Epithelial cell of esophagus (primary cell): Measurements from ENCODE around the gene MALRD1.

Source experiments
- DNase-seq: peaks from one replicate; pipeline ENCODE4 v3.0.0; 2010; ENCODE audit warnings: low read depth
- H3K4me3 ChIP-seq: 2 replicates; pipeline ENCODE4 v1.5.1; 2011; ENCODE audit warnings: mild to moderate bottlenecking, low read length, control low read depth
- TF ChIP-seq, protein P1 (sequence below): IDR thresholded peaks from 2 replicates; pipeline ENCODE4 v1.5.1; 2011; ENCODE audit warnings: low read depth, mild to moderate bottlenecking, low read length, control low read depth, inconsistent platforms; ENCODE audit not compliant: insufficient read depth; ENCODE audit errors: missing control alignments

Gene MALRD1

DNA sequence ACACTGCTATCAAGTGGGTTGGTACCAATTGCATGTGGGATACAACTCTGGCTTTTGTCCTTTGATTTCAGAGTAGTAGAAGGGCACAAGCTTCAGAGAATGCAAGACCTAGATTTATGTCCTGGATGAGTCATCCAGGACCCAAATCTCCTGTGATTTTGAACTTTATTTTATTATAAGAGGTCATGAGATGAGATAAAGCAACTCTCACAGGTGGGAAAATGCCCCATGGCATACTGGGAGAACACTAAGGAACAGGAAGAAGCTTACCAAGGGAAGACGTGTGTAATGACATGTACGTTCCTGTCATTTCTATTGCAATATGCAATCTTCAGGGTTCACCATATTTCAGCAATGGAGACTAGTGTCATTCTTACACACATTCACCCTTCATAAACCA, 966 bp downstream of the MALRD1 start:
- TF ChIP-seq, protein P1, sequence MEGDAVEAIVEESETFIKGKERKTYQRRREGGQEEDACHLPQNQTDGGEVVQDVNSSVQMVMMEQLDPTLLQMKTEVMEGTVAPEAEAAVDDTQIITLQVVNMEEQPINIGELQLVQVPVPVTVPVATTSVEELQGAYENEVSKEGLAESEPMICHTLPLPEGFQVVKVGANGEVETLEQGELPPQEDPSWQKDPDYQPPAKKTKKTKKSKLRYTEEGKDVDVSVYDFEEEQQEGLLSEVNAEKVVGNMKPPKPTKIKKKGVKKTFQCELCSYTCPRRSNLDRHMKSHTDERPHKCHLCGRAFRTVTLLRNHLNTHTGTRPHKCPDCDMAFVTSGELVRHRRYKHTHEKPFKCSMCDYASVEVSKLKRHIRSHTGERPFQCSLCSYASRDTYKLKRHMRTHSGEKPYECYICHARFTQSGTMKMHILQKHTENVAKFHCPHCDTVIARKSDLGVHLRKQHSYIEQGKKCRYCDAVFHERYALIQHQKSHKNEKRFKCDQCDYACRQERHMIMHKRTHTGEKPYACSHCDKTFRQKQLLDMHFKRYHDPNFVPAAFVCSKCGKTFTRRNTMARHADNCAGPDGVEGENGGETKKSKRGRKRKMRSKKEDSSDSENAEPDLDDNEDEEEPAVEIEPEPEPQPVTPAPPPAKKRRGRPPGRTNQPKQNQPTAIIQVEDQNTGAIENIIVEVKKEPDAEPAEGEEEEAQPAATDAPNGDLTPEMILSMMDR, result no peak
- H3K4me3 ChIP-seq, result no peak overlapping the region
- no peak for DNase-seq

DNA sequence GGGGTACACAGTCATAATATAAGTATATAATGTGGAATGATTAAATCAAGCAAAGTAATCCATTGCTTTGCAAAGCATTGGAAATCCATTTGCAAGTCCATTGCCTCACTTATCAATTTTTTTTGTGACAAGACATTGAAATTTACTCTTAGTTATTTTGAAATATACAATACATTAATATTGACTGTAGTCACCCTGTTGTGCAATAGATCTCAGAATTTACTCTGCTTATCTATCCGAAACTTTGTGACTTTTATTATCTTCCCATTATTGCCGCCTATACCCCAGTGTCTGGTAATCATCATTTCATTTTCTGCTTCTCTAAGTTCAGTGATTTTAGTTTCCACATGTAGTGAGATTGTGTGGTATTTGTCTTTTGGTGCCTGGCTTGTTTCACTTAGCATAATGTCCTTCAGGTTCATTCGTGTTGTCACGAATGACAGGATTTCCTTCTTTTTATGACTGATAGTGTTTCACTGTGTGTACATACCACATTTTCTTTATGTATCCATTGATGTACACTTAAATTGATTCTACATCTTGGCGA, 5.8 kb downstream of the MALRD1 start:
- TF ChIP-seq, protein P1, result no peak
- H3K4me3 ChIP-seq, result no peak overlapping the region
- no peak for DNase-seq

DNA sequence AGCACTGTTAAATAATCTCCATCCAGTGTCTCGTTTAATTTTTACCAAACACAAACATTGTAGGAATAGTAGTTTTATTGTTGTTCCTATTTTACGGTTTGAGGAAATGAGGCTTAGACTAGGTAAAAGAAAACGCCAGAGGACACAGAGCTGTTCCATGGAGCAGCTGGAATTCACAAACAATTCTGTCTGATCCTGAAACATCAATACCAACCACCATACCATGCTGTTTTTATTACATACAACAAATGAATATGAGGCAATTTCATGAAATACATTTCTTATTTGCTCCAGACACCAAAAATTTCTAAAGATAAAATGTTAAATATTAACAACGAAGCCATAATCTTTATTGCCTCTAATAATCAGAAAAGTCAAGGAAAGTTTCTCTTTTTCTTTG, 9.4 kb downstream of the MALRD1 start:
- H3K4me3 ChIP-seq, result no peak overlapping the region
- no peak for DNase-seq
- TF ChIP-seq, protein P1, result no peak

DNA sequence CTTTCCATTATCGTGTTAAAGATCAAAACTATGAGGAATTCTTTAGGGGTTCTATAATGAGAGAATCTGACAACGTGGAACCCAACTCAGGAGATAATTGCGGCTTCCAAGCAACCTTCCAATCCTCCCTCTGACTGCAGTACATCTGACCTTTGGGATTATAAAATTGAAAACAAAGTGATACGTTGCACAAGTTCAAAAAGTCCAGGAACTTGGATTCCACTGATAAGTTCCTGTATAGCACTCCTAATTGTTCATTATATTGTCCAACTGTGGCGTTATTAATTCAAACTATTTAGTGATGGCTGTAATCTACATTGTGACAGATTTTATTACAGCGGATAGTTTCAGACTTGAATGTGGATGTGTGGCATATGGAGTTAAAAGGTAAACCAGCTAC, 15.4 kb downstream of the MALRD1 start:
- H3K4me3 ChIP-seq, result no peak overlapping the region
- TF ChIP-seq, protein P1, result no peak
- no peak for DNase-seq

DNA sequence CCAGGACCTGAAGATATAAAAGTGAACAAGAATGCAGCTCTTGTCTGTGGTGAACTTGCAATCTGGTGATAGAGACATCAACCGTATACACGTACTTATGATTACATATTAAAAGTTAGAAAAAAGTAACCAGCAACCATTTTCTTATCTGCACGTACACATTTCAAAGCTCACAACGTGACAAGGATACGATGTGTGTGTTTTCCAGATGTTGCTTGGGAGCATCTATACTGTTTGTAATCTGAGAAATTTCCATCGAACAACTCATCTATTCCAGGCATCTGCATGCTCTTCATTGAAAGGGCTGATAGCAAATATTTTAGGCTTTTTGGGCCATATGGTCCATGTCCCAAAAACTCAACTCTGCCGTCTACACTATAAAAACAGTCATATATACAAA, 23.3 kb downstream of the MALRD1 start:
- H3K4me3 ChIP-seq, result no peak overlapping the region
- no peak for DNase-seq
- TF ChIP-seq, protein P1, result no peak

DNA sequence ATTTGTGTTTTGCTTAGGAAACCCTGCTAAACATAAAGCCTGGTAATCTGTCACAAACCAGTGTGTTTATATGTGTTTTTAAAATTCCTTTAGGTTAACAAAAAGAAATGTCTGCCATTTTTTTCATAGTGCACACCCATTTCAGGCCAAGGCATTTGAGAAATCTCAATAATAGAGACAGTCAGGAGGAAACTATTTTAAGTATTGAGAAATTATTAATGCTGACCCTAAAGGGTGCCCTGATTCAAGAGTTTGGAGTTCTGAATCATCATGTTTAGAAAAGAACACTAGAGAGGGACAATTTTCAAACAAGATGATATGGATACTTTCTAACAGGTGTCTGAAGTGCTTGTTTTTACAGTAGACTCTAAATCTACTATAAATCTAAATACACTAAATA, 28.7 kb downstream of the MALRD1 start:
- TF ChIP-seq, protein P1, result no peak
- DNase-seq, result no peak
- no peak overlapping the region for H3K4me3 ChIP-seq

DNA sequence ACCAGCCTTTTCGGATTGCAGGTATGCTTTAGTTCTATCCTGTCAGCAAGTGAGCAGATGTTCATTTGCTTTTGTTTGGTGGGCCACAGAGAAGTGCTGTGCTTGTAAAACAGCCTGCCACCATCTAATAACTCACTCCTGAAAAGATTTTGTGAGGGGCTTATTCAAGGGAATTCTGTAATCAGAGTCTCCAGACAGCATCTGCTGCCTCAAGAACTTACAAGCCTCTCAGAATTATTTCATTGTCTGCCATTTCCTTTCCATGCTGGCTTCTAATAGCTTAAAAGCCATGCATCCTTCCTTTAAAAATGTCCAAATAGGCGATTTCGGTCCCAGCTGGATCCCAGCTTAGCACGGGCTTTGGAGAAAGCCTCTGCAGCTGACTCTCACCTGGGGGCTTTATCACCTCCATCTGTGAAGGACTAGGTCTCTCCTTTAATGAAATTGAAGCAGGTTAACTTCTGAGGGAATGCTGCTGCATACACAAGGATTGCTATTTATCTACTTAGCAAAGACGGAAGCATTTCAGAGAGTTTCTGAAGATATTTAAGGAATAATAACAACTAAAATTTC, 48.0 kb downstream of the MALRD1 start:
- TF ChIP-seq, protein P1, result no peak
- no peak for DNase-seq
- H3K4me3 ChIP-seq, result no peak overlapping the region
